NCI-H1694 (cell line): ENCODE measurements around the gene ARMC6.

ENCODE experiments used
- DNase-seq: peaks from one replicate; lab custom pipeline; 2025; lab: John Stamatoyannopoulos, UW

The ARMC6 gene

DNA sequence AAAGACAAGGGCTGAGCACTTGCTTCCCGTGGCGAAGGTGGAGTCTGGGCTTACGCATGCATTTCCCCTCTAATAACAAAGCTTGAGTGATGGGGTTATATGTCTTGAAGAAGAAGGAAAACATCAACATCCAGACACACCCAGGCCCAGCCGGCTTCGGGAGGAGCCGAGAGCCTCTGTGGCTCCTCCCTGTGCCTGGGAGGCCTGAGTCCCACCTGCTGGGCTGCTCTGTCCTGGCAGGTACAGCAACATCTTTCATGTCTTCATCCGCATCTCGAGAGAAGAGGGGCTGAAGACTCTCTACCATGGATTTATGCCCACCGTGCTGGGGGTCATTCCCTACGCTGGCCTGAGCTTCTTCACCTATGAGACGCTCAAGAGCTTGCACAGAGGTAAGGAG, 74.3 kb downstream of the ARMC6 start:
- no peak for DNase-seq
